Right atrium auricular region (tissue), 2 donors: ENCODE results near the gene MAN1B1. TPM values are rescaled to one million over a fixed set of nuclear protein-coding genes. Genes with fewer than 3 reads are reported as not detected.

Experiments
- DNase-seq: peaks from one replicate; pipeline ENCODE4 v3.0.0-alpha.2; 2019; ENCODE audit warnings: low spot score
- H3K27ac ChIP-seq, 2 donors: fragments of 200-600 bp; sonication (generic); 1 replicate in 1 of 2; 2 replicates in 1 of 2; pipeline ENCODE4 v1.5.1; 2016 to 2019
- H3K27me3 ChIP-seq, 2 donors: fragments of 200-600 bp; sonication (generic); one replicate each; pipeline versions ENCODE4 v1.5.1 to v1.6.0; 2017 to 2019
- H3K36me3 ChIP-seq: fragments of 200-600 bp; sonication (generic); one replicate; pipeline ENCODE4 v1.5.1; 2016
- H3K4me1 ChIP-seq, 2 donors: fragments of 200-600 bp; sonication (generic); one replicate each; pipeline versions ENCODE4 v1.5.1 to v1.6.0; 2017 to 2019
- H3K4me3 ChIP-seq, 2 donors: fragments of 200-600 bp; sonication (generic); 1 replicate in 1 of 2; 2 replicates in 1 of 2; pipeline ENCODE4 v1.5.1; 2017 to 2019; ENCODE audit warnings: mild to moderate bottlenecking in 1 of 2, moderate library complexity in 1 of 2
- H3K9me3 ChIP-seq, 2 donors: fragments of 200-600 bp; sonication (generic); one replicate each; pipeline ENCODE4 v1.5.1; 2019
- total RNA-seq, 2 donors: library from RNA; depleted of rRNA; stranded (reverse); fragments of >200 nt; gene quantifications; one replicate each; pipeline ENCODE4 v1.1.0, GENCODE V29; 2016
- TF ChIP-seq, protein P1 (sequence below), 2 donors: fragments of 200-600 bp; sonication (generic); IDR thresholded peaks; one replicate each; pipeline ENCODE4 v1.5.1; 2019; ENCODE audit warnings: antibody characterized with exemption in 2 of 2

The MAN1B1 gene
- total RNA-seq, 2 donors from 2014 or later: 20.9 to 26.8 TPM

DNA sequence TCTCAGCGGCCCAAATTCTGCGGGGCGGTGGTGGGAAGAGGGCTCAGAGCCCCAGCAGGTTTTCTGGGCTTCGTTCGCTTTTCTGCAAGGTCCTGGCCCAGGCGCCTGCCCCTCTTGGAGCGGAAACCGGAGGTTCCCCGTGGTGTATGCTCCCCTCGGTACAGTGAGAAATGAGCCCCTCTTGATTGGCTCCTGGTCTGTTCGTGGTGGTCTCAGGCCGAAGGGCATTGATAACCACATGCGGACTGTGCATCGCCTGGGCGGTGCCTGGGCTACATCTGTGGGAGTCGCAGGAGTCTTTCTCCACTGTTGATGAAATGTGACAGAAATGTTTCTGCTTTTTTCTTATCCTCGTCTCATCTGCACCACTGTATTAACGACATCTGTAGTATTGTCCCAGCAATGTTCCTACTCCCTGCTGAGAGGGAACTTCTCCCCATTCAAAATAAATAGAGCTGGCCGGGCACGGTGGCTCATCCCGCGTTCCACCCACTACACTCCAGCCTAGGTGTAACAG is 682 bp downstream of the MAN1B1 start:
- Histone ChIP-seq H3K9me3 (no peaks in the 10 kb centered on the region), H3K4me3 (peak overlapping the region; percentile 62 to 79), H3K36me3 (peaks cover 19% of the 10 kb centered on the region), H3K27ac (peak overlapping the region; percentile 96 to 99), H3K4me1 (peaks cover 0 to 35% of the 10 kb centered on the region in 2 donors), H3K27me3 (no peaks in the 10 kb centered on the region)
- DNase-seq: no peak
- TF ChIP-seq, protein P1, sequence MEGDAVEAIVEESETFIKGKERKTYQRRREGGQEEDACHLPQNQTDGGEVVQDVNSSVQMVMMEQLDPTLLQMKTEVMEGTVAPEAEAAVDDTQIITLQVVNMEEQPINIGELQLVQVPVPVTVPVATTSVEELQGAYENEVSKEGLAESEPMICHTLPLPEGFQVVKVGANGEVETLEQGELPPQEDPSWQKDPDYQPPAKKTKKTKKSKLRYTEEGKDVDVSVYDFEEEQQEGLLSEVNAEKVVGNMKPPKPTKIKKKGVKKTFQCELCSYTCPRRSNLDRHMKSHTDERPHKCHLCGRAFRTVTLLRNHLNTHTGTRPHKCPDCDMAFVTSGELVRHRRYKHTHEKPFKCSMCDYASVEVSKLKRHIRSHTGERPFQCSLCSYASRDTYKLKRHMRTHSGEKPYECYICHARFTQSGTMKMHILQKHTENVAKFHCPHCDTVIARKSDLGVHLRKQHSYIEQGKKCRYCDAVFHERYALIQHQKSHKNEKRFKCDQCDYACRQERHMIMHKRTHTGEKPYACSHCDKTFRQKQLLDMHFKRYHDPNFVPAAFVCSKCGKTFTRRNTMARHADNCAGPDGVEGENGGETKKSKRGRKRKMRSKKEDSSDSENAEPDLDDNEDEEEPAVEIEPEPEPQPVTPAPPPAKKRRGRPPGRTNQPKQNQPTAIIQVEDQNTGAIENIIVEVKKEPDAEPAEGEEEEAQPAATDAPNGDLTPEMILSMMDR (IDR thresholded peaks at IDR 0.05): no peak

DNA sequence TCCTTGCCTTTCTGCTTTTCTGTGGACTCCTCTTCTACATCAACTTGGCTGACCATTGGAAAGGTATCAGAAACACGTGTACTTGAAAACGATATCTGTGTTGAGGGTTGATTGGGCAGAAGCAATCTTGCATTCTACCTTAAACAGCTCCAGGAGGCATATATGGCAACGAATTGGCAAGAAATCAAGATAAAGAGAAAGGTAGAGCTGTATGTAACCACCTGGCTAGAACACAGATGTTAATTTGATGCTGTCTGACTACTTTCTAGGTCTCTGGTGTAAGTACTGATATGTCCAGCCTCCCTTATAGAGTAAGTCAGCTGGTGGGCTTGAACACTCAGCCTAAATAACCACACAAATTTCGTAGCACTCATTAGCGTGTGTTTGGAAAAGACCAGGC is 1.3 kb downstream of the MAN1B1 start:
- no peak overlapping the region for H3K27ac ChIP-seq
- no peaks in the 10 kb centered on the region for H3K27me3 ChIP-seq
- no peaks in the 10 kb centered on the region for H3K9me3 ChIP-seq
- peaks cover 19% of the 10 kb centered on the region for H3K36me3 ChIP-seq
- peaks cover 0 to 34% of the 10 kb centered on the region in 2 donors for H3K4me1 ChIP-seq
- no peak for DNase-seq
- TF ChIP-seq, protein P1 (IDR thresholded peaks at IDR 0.05): no peak
- H3K4me3 ChIP-seq: no peak overlapping the region

DNA sequence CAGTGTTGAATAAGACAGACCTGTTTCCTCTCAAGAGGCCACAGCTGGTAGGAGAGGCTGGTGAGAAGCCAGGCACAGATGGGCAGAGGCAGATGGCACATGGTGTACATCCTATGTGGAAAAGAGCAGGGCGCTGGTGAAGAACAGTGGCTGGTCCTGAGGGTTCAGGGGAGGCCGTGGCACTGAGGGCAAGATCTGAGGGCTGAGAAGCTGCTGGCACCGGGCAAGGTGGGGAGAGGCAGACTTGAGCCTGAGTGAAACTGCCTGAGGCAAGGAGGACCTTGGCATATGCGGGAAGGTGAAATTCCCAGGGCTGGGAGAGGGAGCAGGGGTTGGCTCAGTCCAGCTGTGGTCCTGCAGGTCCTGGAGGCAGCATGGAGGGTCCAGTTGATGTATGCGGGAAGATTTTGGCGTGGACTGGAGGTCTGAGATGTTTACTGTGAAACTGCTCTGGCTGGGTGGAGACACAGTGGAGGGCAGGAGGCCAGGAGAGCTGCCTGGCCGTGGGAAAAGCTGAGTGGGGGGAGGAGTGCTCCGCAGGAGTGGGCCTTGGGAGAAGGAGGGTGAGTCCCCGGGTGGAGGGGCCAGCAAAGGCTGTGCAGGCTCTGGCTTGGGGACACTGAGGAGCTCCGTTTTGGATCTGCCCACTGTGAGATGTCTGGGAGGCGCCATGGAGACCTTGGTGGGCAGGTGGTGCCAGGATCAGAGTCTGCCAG is 2.6 kb downstream of the MAN1B1 start:
- H3K4me1 ChIP-seq: peaks cover 0 to 25% of the 10 kb centered on the region in 2 donors
- no peaks in the 10 kb centered on the region for H3K27me3 ChIP-seq
- no peaks in the 10 kb centered on the region for H3K9me3 ChIP-seq
- no peak overlapping the region for H3K4me3 ChIP-seq
- peaks cover 17% of the 10 kb centered on the region for H3K36me3 ChIP-seq
- no peak for DNase-seq
- no peak overlapping the region for H3K27ac ChIP-seq
- TF ChIP-seq, protein P1 (IDR thresholded peaks at IDR 0.05): no peak

DNA sequence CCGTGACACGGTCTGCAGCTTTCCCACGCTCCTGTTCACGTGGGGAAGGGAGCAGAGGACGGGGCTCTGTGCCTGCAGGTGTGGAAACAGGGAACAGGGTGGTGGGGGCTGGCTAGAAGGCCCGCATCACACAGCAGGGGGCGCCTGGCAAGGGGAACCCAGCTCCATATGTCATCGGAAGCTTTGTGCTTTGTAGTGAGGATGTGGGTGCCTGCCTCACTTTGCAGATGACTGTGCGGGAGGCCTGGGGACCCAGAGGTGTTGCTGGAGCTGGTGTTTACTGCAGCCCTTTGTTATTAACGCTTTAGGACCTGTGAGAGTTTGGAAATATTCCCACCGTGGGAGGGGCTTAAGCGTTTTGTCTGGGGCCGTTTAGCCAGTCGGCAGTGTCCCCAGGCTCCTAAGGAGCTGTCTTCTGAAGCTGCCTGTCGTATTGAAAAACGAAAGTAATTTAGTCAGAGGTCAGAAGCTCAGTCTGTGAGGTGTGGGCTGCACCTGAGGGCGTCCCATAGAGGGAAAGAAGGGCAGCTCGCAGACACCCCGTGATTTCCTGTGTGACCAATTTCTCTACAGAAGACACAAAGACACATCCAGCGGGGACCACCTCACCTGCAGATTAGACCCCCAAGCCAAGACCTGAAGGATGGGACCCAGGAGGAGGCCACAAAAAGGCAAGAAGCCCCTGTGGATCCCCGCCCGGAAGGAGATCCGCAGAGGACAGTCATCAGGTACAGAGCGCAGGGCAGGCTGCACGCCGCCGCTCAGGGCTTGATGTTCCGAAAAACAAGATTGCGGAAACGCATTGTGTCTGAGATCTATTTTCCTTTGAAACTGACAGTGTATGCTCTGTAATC is 9.1 kb downstream of the MAN1B1 start:
- Histone ChIP-seq H3K27ac (no peak overlapping the region), H3K4me3 (no peak overlapping the region), H3K27me3 (no peaks in the 10 kb centered on the region), H3K4me1 (no peaks in the 10 kb centered on the region), H3K9me3 (no peaks in the 10 kb centered on the region), H3K36me3 (peaks cover 52% of the 10 kb centered on the region)
- DNase-seq: no peak
- TF ChIP-seq, protein P1 (IDR thresholded peaks at IDR 0.05): peak in 1 of 2 donors; percentile 17

- Histone ChIP-seq H3K36me3 (peaks cover 62% of the 10 kb centered on the region), H3K4me3 (no peak overlapping the region), H3K4me1 (no peaks in the 10 kb centered on the region), H3K27me3 (no peaks in the 10 kb centered on the region), H3K27ac (no peak overlapping the region), H3K9me3 (no peaks in the 10 kb centered on the region)
- TF ChIP-seq, protein P1 (IDR thresholded peaks at IDR 0.05): no peak
- DNase-seq: no peak
Measured at GRCh38 chr9:137096785-137097546, 10.2 kb downstream of the MAN1B1 start.
